Central memory CD8-positive, alpha-beta T cell (primary cell): Measurements from ENCODE around the gene C2orf49.

ENCODE experiments used
- ATAC-seq: fragments of 150-1000 bp; cut with Tn5 transposase; replicated peaks from 2 replicates; pipeline ENCODE4 v1.10.0; 2022; ENCODE audit warnings: mild to moderate bottlenecking, moderate FRiP score, moderate number of reproducible peaks; ENCODE audit not compliant: poor library complexity, severe bottlenecking; ENCODE audit errors: extremely low read depth
- DNase-seq, 2 donors: peaks; one replicate each; pipeline ENCODE4 v3.0.0; 2021; ENCODE audit warnings: low spot score in 2 of 2
- H3K27ac Mint-ChIP-seq: one replicate; pipeline ENCODE4 v1.8.0; 2022; ENCODE audit warnings: low read depth, mild to moderate bottlenecking, moderate library complexity, mixed read lengths
- H3K27me3 Mint-ChIP-seq: one replicate; pipeline ENCODE4 v1.8.0; 2022; ENCODE audit warnings: mixed read lengths
- H3K36me3 Mint-ChIP-seq: one replicate; pipeline ENCODE4 v1.8.0; 2022; ENCODE audit warnings: mild to moderate bottlenecking, moderate library complexity, mixed read lengths; ENCODE audit not compliant: insufficient read depth
- H3K4me1 Mint-ChIP-seq: one replicate; pipeline ENCODE4 v1.8.0; 2022; ENCODE audit warnings: mixed read lengths
- H3K4me3 Mint-ChIP-seq: one replicate; pipeline ENCODE4 v1.8.0; 2022; ENCODE audit warnings: mild to moderate bottlenecking, moderate library complexity, mixed read lengths
- H3K9me3 Mint-ChIP-seq: one replicate; pipeline ENCODE4 v1.8.0; 2022; ENCODE audit warnings: mixed read lengths

C2orf49 gene

GRCh38 chr2:105395691-105396090 is 58.4 kb downstream of the C2orf49 start:
- ATAC-seq (no peak), DNase-seq (no peak)
- Mint-ChIP-seq H3K36me3 (no peaks in the 10 kb centered on the region), H3K4me1 (no peaks in the 10 kb centered on the region), H3K9me3 (no peaks in the 10 kb centered on the region), H3K27ac (no peak overlapping the region), H3K27me3 (peaks cover 26% of the 10 kb centered on the region), H3K4me3 (no peak overlapping the region)

GRCh38 chr2:105396254-105397024 is 59.1 kb downstream of the C2orf49 start:
- no peaks in the 10 kb centered on the region for H3K36me3 Mint-ChIP-seq
- peaks cover 26% of the 10 kb centered on the region for H3K27me3 Mint-ChIP-seq
- ATAC-seq (no peak), DNase-seq (no peak)
- no peaks in the 10 kb centered on the region for H3K4me1 Mint-ChIP-seq
- H3K4me3 Mint-ChIP-seq: no peak overlapping the region
- no peak overlapping the region for H3K27ac Mint-ChIP-seq
- no peaks in the 10 kb centered on the region for H3K9me3 Mint-ChIP-seq

GRCh38 chr2:105397025-105397722 is 59.8 kb downstream of the C2orf49 start:
- H3K27ac Mint-ChIP-seq: no peak overlapping the region
- H3K4me1 Mint-ChIP-seq: no peaks in the 10 kb centered on the region
- H3K9me3 Mint-ChIP-seq: no peaks in the 10 kb centered on the region
- H3K36me3 Mint-ChIP-seq: no peaks in the 10 kb centered on the region
- ATAC-seq (no peak), DNase-seq (no peak)
- no peak overlapping the region for H3K4me3 Mint-ChIP-seq
- H3K27me3 Mint-ChIP-seq: peaks cover 26% of the 10 kb centered on the region

- no peaks in the 10 kb centered on the region for H3K36me3 Mint-ChIP-seq
- H3K9me3 Mint-ChIP-seq: no peaks in the 10 kb centered on the region
- H3K27me3 Mint-ChIP-seq: peaks cover 29% of the 10 kb centered on the region
- DNase-seq: no peak
- H3K4me1 Mint-ChIP-seq: no peaks in the 10 kb centered on the region
- no peak for ATAC-seq
- H3K27ac Mint-ChIP-seq: no peak overlapping the region
- peak overlapping the region; percentile 72 for H3K4me3 Mint-ChIP-seq
These were observed 60.6 kb downstream of the C2orf49 start for GRCh38 chr2:105397953-105398335.

- no peaks in the 10 kb centered on the region for H3K4me1 Mint-ChIP-seq
- peak; percentile 98 for ATAC-seq
- H3K36me3 Mint-ChIP-seq: no peaks in the 10 kb centered on the region
- peak within 1 kb of the TSS; percentile 72 for H3K4me3 Mint-ChIP-seq
- no peak within 1 kb of the TSS for H3K27ac Mint-ChIP-seq
- peaks cover 36% of the 10 kb centered on the region for H3K27me3 Mint-ChIP-seq
- DNase-seq: peak; percentile 43 to 45
- no peaks in the 10 kb centered on the region for H3K9me3 Mint-ChIP-seq
These were observed 61.2 kb downstream of the C2orf49 start, which contains the start of gene FHL2 for GRCh38 chr2:105398336-105399206. Gene FHL2 (minus strand): TSS chr2:105399051. CDS start chr2:105386516, 12,535 bp downstream.
